WI38 (cell line): ENCODE measurements around the gene DOK3.

Experiments
- H3K4me3 ChIP-seq: 2 replicates; pipeline ENCODE4 v1.5.1; 2011; ENCODE audit warnings: low read depth, mild to moderate bottlenecking, control low read depth, low read length
- TF ChIP-seq, protein P1 (sequence below): IDR thresholded peaks from 2 replicates; pipeline ENCODE4 v1.5.1; 2012; ENCODE audit warnings: low read depth, mild to moderate bottlenecking, control low read depth, low read length

The DOK3 gene

DNA sequence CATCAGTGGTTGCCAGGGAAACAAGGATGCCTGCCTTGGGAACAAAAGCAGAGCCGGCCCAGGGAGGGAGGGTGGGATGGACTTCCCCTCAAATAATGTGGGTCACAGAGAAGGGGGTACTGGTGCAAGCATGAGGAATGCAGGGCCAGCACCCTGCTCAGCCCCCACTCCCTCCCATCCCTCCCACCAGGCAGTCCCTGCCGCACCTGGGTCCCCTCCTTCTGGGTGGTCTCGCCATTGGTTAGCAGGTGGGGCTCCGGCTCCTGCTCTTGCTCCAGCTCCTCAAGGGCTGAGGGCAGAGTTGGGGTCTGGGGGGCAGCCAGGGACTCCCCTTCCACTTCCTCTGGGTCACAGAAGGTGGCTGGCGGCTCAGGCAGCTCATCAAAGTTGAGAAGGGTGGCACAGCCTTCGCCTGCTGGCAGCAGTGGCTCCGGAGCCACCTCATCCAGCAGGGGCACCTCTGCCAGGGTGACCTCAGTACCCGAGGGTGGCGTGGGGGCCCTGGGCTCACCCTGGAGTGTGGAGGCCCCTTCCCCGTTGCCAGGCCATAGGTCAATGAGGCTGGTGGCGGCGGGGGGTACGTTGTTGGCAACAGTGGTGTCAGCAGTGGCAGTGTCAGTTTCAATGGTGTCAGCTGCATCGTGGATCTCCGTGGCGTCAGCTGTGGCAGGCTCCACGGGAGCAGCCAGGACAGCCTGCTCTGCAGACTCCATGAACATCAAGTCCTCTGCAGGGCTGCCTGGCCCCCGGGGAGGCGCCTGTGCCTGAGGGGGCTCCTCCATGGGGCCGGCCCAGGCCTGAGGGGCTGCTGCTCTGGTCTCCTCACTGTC lies 51.6 kb downstream of the DOK3 start:
- TF ChIP-seq, protein P1, sequence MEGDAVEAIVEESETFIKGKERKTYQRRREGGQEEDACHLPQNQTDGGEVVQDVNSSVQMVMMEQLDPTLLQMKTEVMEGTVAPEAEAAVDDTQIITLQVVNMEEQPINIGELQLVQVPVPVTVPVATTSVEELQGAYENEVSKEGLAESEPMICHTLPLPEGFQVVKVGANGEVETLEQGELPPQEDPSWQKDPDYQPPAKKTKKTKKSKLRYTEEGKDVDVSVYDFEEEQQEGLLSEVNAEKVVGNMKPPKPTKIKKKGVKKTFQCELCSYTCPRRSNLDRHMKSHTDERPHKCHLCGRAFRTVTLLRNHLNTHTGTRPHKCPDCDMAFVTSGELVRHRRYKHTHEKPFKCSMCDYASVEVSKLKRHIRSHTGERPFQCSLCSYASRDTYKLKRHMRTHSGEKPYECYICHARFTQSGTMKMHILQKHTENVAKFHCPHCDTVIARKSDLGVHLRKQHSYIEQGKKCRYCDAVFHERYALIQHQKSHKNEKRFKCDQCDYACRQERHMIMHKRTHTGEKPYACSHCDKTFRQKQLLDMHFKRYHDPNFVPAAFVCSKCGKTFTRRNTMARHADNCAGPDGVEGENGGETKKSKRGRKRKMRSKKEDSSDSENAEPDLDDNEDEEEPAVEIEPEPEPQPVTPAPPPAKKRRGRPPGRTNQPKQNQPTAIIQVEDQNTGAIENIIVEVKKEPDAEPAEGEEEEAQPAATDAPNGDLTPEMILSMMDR, result no peak

DNA sequence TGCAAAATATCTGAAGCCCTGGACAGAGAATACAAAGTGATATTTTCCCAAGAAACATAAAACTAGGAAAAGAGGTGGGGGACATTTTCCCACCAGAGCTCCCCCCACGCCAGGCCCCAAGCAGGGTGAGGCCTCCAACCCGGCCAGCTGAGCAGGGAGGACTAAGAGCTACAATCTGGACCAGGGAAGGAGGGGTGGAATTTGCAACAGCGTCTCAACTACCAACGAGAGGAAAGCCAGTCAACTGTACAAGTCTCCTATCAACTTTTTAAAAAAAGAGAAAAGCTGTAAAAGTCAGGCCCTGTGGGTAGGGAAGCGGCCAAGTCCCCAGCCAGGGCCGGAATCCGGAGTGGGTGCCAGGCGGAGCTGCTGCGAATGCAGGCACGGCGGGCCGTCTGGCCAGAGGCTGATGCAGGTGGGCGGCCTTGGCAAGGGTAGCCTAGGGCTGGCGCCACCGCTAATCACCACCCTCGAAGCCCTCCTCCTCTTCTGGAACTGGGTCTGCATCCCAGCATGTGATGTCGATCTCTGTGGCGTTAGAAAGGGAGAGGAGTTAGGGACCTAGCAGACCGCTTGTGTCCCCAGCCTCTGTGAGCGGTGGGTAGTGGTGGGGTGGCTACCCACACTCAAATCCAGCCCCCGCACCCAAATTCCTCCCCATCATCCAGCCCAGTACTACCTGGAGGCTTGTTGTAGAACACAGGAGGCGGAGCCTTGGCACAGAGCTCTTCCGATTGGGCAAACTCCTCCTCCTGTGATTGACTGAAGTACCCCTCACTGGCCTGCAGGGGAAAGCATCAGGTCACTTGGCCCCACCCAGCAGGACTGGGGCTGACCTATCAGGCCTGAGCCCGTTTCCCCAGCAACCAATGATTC lies 52.4 kb downstream of the DOK3 start:
- TF ChIP-seq, protein P1, result peak; percentile 62
- H3K4me3 ChIP-seq, result no peak overlapping the region

More for the DNA sequence above, 51.6 kb downstream of the DOK3 start:
- H3K4me3 ChIP-seq, result no peak overlapping the region

DNA sequence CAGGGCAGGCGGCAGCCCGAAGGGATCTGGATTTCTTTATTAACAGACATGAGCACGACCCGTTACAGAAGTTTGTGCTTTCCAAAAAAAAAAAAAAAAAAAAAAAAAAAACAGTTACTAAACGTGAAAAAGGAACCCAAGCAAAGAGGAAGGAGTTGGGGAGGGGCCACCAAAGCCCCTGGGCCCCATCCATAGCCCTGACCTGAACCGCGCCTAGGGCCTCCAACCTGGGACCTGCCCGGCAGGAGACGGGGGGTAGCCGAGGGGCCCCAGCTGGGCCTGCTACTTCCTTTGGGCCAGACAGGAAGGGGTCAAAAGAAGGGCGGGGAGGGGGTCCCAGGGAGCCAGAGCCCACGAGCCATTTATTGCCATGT lies 53.0 kb downstream of the DOK3 start:
- TF ChIP-seq, protein P1, result no peak

DNA sequence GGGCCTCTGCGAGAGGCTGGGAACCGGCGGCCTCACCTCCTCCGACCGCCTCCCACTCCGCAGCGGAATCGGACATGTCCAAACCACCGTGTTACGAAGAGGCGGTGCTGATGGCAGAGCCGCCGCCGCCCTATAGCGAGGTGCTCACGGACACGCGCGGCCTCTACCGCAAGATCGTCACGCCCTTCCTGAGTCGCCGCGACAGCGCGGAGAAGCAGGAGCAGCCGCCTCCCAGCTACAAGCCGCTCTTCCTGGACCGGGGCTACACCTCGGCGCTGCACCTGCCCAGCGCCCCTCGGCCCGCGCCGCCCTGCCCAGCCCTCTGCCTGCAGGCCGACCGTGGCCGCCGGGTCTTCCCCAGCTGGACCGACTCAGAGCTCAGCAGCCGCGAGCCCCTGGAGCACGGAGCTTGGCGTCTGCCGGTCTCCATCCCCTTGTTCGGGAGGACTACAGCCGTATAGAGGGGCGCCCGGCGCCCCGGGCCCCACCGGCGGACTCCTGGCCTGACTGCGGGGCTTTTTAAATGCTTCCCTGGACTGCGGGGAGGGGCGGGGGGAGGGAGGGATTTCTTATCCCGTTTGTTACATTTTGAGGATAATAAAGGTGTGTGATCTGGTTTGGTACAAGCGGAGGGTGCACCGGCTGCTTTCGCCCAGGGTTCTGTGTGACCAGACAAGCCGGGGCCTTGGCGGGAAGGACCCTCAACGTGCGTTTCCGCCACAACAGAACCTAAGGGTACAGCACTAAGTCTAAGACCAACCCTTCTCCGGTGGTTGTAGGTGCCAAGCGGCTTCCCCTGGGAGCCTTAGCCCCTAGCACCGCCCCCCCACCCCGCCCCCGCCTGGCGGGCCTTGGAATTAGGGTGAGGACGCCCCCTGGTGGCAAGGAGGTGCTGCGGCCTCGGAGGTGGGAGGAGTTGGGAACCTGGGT lies 53.7 kb downstream of the DOK3 start:
- peak overlapping the region; percentile 51 for H3K4me3 ChIP-seq
- TF ChIP-seq, protein P1, result peak; percentile 79

More for the DNA sequence above, 53.0 kb downstream of the DOK3 start:
- no peak overlapping the region for H3K4me3 ChIP-seq

DNA sequence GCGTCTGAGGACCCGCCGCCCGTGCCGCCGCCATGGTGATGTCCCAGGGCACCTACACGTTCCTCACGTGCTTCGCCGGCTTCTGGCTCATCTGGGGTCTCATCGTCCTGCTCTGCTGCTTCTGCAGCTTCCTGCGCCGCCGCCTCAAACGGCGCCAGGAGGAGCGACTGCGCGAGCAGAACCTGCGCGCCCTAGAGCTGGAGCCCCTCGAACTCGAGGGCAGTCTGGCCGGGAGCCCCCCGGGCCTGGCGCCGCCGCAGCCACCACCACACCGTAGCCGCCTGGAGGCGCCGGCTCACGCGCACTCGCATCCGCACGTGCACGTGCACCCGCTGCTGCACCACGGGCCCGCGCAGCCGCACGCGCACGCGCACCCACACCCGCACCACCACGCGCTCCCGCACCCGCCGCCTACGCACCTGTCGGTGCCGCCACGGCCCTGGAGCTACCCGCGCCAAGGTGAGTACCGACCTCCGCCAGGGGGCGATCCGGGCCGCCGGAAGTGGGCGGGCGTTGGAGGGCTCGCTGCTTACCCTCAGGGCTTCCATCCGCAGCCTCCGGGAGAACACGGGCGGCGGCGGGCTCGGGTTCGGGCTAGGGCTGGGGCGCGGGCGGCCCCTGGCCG lies 54.5 kb downstream of the DOK3 start:
- TF ChIP-seq, protein P1, result peak; percentile 34; the same call in 1 of the 2 replicates
- H3K4me3 ChIP-seq, result peak overlapping the region; percentile 51

DNA sequence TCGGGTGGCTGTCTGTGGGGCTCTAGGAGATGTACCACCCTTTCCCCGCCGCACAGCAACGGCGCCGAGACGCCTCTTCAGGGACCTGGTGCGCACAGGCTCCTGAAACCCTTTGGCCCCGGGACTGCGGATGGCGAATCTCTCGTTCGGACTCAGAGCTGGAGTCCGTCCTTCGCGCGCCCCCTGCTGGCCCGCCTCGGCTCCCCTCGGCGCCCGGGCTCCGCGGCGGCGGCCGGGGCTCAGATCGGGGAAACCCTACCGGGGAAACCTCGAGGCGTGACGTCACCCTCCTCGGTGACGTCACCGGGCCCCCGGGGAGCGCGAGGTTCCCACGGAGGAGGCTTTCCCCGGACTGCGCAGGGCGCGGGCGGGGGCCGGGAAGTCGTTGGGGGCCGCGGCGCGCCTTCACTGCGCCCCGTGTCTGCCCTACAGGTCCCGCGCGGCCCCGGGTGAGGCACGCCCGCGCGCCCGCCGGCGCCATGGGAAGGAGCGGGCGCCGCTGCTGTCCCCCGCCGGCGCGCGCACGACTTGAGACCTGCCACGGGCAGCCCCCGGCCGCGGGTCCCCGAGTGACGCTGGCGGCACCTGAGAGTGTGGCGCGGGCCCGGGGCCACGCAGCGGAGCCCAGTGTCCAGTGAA lies 55.1 kb downstream of the DOK3 start:
- TF ChIP-seq, protein P1, result peak; percentile 86

More for the DNA sequence above, 55.1 kb downstream of the DOK3 start:
- peak overlapping the region; percentile 51 for H3K4me3 ChIP-seq
